ENCODE results near the gene FTO. TPM values are rescaled to one million over a fixed set of nuclear protein-coding genes. Genes with fewer than 3 reads are reported as not detected.
A peak's percentile ranks its signal among the peaks of the same experiment; 100 is the strongest.
"Not testable (repeated sequence)": the region's sequence is repeated elsewhere in the genome, so short reads cannot be mapped to it uniquely, and the experiment has no call there.

The FTO gene
- total RNA-seq, 1 experiment from 2014 or later = 78.3 TPM

DNA sequence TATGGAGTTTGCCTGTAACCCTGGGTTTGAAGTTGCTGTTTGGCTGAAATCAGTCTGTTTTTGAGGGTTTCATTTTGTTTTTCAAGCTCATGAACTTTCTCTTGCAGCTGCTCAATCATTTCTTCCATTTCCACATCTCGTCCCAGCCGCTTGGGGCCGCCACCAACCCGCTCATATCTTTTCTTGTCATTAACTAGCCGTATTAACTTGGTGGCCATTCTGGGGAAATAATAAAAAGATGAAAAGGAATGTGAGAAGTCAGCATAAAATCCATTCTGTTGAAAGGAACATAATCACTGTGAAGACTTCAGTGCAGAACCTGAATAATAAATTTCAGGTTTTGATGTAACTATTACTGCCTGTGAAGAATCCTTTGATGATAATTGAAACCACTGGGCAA lies 11.8 kb upstream of the FTO start:
- H3K27me3 ChIP-seq (replicated peaks; ENCODE audit: control insufficient read depth, insufficient read depth, low read length) = no peaks in the 10 kb centered on the region
- no peak overlapping the region for H3K4me3 ChIP-seq (ENCODE audit: low read depth, low read length)
- H3K4me1 ChIP-seq = peaks cover 3% of the 10 kb centered on the region; the same call in 1 of the 2 replicates
- CTCF ChIA-PET = interaction anchor here (0.6 to 1.5 kb wide), 11 partner anchors 12 to 609 kb away, joined by 3 to 14 read pairs (median 5); partner anchors contain the start of genes FTO and RPGRIP1L
- no peak overlapping the region for H3K27ac Mint-ChIP-seq (ENCODE audit: unreplicated experiment)
- BruUV-seq (replicated peaks) = no TSS peak
- DNase-seq = peak; percentile 58 to 73
- H3K4me3 Mint-ChIP-seq (ENCODE audit: unreplicated experiment) = no peak overlapping the region
- no peaks in the 10 kb centered on the region for H3K9me3 ChIP-seq
- intact Hi-C loops (cut with micrococcal nuclease; ENCODE audit: unreplicated experiment) = loop anchor here (1.0 to 10.0 kb wide), 5 partner anchors 50 to 593 kb away; partner anchors contain the start of gene IRX3
- TF ChIP-seq, protein P1, sequence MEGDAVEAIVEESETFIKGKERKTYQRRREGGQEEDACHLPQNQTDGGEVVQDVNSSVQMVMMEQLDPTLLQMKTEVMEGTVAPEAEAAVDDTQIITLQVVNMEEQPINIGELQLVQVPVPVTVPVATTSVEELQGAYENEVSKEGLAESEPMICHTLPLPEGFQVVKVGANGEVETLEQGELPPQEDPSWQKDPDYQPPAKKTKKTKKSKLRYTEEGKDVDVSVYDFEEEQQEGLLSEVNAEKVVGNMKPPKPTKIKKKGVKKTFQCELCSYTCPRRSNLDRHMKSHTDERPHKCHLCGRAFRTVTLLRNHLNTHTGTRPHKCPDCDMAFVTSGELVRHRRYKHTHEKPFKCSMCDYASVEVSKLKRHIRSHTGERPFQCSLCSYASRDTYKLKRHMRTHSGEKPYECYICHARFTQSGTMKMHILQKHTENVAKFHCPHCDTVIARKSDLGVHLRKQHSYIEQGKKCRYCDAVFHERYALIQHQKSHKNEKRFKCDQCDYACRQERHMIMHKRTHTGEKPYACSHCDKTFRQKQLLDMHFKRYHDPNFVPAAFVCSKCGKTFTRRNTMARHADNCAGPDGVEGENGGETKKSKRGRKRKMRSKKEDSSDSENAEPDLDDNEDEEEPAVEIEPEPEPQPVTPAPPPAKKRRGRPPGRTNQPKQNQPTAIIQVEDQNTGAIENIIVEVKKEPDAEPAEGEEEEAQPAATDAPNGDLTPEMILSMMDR (IDR thresholded peaks at IDR 0.05; ENCODE audit: insufficient read depth in 1 of 2, low read depth in 1 of 2, low read length in 1 of 2, severe bottlenecking in 1 of 2, unreplicated experiment in 1 of 2) = peak; percentile 74 to 75
- POLR2A ChIA-PET = no interaction called here
- no peaks in the 10 kb centered on the region for H3K9me3 Mint-ChIP-seq (ENCODE audit: unreplicated experiment)
- H3K36me3 ChIP-seq (ENCODE audit: control insufficient read depth, insufficient read depth, low read length) = no peaks in the 10 kb centered on the region
- no peaks in the 10 kb centered on the region for H3K4me1 Mint-ChIP-seq (ENCODE audit: low read depth, unreplicated experiment)
- peaks cover 15% of the 10 kb centered on the region for H3K36me3 Mint-ChIP-seq (ENCODE audit: insufficient read depth, unreplicated experiment)
- no peaks in the 10 kb centered on the region for H3K27me3 Mint-ChIP-seq (ENCODE audit: insufficient read depth, unreplicated experiment)

DNA sequence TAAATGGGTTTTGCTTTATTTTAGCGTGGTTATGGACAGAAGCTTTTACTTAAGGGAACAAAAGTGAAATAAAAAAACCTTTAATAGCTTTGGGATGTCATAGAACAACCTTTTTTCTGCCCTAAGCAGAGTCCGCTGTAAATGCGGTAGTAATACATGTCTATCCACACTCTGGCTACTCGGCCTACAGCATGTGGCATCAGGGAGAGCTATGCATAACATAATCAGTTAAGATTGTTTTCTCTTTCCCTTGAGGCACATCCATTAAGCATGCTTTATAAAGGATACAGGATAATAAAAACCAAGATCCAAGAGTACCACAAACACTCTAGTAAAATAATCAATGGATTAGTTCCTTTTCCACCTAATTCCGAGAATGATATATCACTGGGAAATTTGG lies 10.6 kb upstream of the FTO start:
- H3K27ac Mint-ChIP-seq (ENCODE audit: unreplicated experiment) = no peak overlapping the region
- no peaks in the 10 kb centered on the region for H3K27me3 Mint-ChIP-seq (ENCODE audit: insufficient read depth, unreplicated experiment)
- POLR2A ChIA-PET = no interaction called here
- DNase-seq = no peak
- intact Hi-C loops (cut with micrococcal nuclease; ENCODE audit: unreplicated experiment) = loop anchor here (2.0 to 10.0 kb wide), 4 partner anchors 49 to 591 kb away; partner anchors contain the start of gene IRX3
- Histone ChIP-seq H3K4me3 (ENCODE audit: low read depth, low read length) (no peak overlapping the region), H3K9me3 (no peaks in the 10 kb centered on the region), H3K4me1 (peaks cover 3% of the 10 kb centered on the region; the same call in 1 of the 2 replicates), H3K27me3 (replicated peaks; ENCODE audit: control insufficient read depth, insufficient read depth, low read length) (no peaks in the 10 kb centered on the region), H3K36me3 (ENCODE audit: control insufficient read depth, insufficient read depth, low read length) (no peaks in the 10 kb centered on the region)
- TF ChIP-seq, protein P1 (IDR thresholded peaks at IDR 0.05; ENCODE audit: insufficient read depth in 1 of 2, low read depth in 1 of 2, low read length in 1 of 2, severe bottlenecking in 1 of 2, unreplicated experiment in 1 of 2) = no peak
- H3K9me3 Mint-ChIP-seq (ENCODE audit: unreplicated experiment) = no peaks in the 10 kb centered on the region
- peaks cover 18% of the 10 kb centered on the region for H3K36me3 Mint-ChIP-seq (ENCODE audit: insufficient read depth, unreplicated experiment)
- H3K4me1 Mint-ChIP-seq (ENCODE audit: low read depth, unreplicated experiment) = no peaks in the 10 kb centered on the region
- no TSS peak for BruUV-seq (replicated peaks)
- CTCF ChIA-PET = interaction anchor here (0.6 kb wide), 1 partner anchor 459 kb away, joined by 3 read pairs; no protein-coding TSS in a partner anchor
- no peak overlapping the region for H3K4me3 Mint-ChIP-seq (ENCODE audit: unreplicated experiment)

DNA sequence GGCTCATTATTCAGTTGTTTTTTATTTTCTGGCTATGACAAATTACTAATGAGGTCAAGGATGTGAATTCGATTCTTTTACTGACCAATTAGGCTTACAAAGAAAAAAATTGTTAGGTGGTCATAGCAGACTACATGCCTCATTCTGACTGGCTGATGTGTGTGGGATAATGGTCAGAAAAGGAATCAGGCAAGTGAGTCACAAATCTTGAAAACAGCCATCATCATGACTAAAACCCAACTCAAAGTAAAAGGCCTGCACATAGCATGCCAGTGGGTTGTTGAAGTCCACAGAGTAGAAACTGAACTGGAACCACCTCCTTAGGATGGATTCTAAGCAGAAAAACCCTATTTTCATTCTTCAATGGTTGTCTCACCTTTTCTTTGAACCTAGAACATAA lies 8.9 kb upstream of the FTO start:
- Histone ChIP-seq H3K9me3 (no peaks in the 10 kb centered on the region), H3K36me3 (ENCODE audit: control insufficient read depth, insufficient read depth, low read length) (no peaks in the 10 kb centered on the region), H3K27me3 (replicated peaks; ENCODE audit: control insufficient read depth, insufficient read depth, low read length) (no peaks in the 10 kb centered on the region), H3K4me3 (ENCODE audit: low read depth, low read length) (no peak overlapping the region), H3K4me1 (peaks cover 3% of the 10 kb centered on the region; the same call in 1 of the 2 replicates)
- POLR2A ChIA-PET = no interaction called here
- Mint-ChIP-seq H3K9me3 (ENCODE audit: unreplicated experiment) (no peaks in the 10 kb centered on the region), H3K4me3 (ENCODE audit: unreplicated experiment) (no peak overlapping the region), H3K27me3 (ENCODE audit: insufficient read depth, unreplicated experiment) (no peaks in the 10 kb centered on the region), H3K4me1 (ENCODE audit: low read depth, unreplicated experiment) (no peaks in the 10 kb centered on the region), H3K36me3 (ENCODE audit: insufficient read depth, unreplicated experiment) (peaks cover 18% of the 10 kb centered on the region), H3K27ac (ENCODE audit: unreplicated experiment) (no peak overlapping the region)
- CTCF ChIA-PET = no interaction called here
- DNase-seq = no peak
- TF ChIP-seq, protein P1 (IDR thresholded peaks at IDR 0.05; ENCODE audit: insufficient read depth in 1 of 2, low read depth in 1 of 2, low read length in 1 of 2, severe bottlenecking in 1 of 2, unreplicated experiment in 1 of 2) = no peak
- BruUV-seq (replicated peaks) = no TSS peak
- intact Hi-C loops (cut with micrococcal nuclease; ENCODE audit: unreplicated experiment) = loop anchor here (10.0 kb wide), 1 partner anchor 590 kb away; the partner anchor contains the start of gene IRX3

DNA sequence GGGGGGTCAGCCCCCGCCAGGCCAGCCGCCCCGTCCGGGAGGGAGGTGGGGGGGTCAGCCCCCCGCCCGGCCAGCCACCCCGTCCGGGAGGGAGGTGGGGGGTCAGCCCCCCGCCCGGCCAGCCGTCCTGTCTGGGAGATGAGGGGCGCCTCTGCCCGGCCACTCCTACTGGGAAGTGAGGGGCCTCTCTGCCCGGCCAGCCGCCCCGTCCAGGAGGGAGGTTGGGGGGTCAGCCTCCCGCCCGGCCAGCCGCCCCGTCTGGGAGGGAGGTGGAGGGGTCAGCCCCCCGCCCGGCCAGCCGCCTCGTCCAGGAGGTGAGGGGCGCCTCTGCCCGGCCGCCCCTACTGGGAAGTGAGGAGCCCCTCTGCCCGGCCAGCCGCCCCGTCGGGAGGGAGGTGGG lies 5.7 kb upstream of the FTO start:
- H3K9me3 ChIP-seq; H3K4me1 Mint-ChIP-seq (ENCODE audit: low read depth, unreplicated experiment); H3K27me3 ChIP-seq (replicated peaks; ENCODE audit: control insufficient read depth, insufficient read depth, low read length); H3K27me3 Mint-ChIP-seq (ENCODE audit: insufficient read depth, unreplicated experiment); BruUV-seq (replicated peaks); H3K4me1 ChIP-seq; H3K9me3 Mint-ChIP-seq (ENCODE audit: unreplicated experiment); CTCF ChIA-PET; H3K4me3 ChIP-seq (ENCODE audit: low read depth, low read length); DNase-seq; POLR2A ChIA-PET; H3K4me3 Mint-ChIP-seq (ENCODE audit: unreplicated experiment); H3K36me3 ChIP-seq (ENCODE audit: control insufficient read depth, insufficient read depth, low read length); H3K27ac Mint-ChIP-seq (ENCODE audit: unreplicated experiment): not testable (repeated sequence)
- H3K36me3 Mint-ChIP-seq (ENCODE audit: insufficient read depth, unreplicated experiment) = peaks cover 12% of the 10 kb centered on the region
- intact Hi-C loops (cut with micrococcal nuclease; ENCODE audit: unreplicated experiment) = loop anchor here (10.0 kb wide), 1 partner anchor 587 kb away; the partner anchor contains the start of gene IRX3
